Sigmoid colon (tissue), 7 donors: ENCODE results near the gene GPC3. TPM values are rescaled to one million over a fixed set of nuclear protein-coding genes. Genes with fewer than 3 reads are reported as not detected.

ENCODE experiments used
- DNase-seq: peaks from one replicate; pipeline ENCODE4 v3.0.0-alpha.2; 2019
- H3K27ac ChIP-seq, 4 donors: fragments of 200-600 bp; sonication (generic); one replicate each; pipeline ENCODE4 v1.5.1; 2016 to 2019; ENCODE audit warnings: mild to moderate bottlenecking in 1 of 4
- H3K27me3 ChIP-seq, 3 donors: fragments of 200-600 bp; sonication (generic); one replicate each; pipeline ENCODE4 v1.5.1; 2019; ENCODE audit warnings: mild to moderate bottlenecking in 1 of 3
- H3K36me3 ChIP-seq, 4 donors: fragments of 200-600 bp; sonication (generic); one replicate each; pipeline ENCODE4 v1.5.1; 2016 to 2019
- H3K4me1 ChIP-seq, 4 donors: fragments of 200-600 bp; sonication (generic); one replicate each; pipeline ENCODE4 v1.5.1; 2017 to 2019
- H3K4me3 ChIP-seq, 4 donors: fragments of 200-600 bp; sonication (generic); one replicate each; pipeline ENCODE4 v1.5.1; 2017 to 2019; ENCODE audit warnings: mild to moderate bottlenecking in 2 of 4, moderate library complexity in 1 of 4
- H3K9me3 ChIP-seq, 4 donors: fragments of 200-600 bp in 3 of 4; sonication (generic) in 3 of 4; one replicate each; pipeline versions ENCODE4 v1.5.1 to v1.6.1; 2013 to 2019
- CTCF ChIP-seq, 4 experiments: fragments of 450-650 bp in 3 of 4; fragments of 200-600 bp in 1 of 4; IDR thresholded peaks; one replicate each; pipeline ENCODE4 v1.5.1; 2016 to 2019; ENCODE audit warnings: antibody characterized with exemption in 4 of 4, mild to moderate bottlenecking in 3 of 4, moderate library complexity in 2 of 4
- EP300 ChIP-seq, 4 donors: sonication (generic); formaldehyde crosslinking; IDR thresholded peaks; one replicate each; pipeline ENCODE4 v1.6.1; 2017; ENCODE audit warnings: antibody characterized with exemption in 4 of 4
- POLR2A ChIP-seq, 2 donors: fragments of 450-650 bp; IDR thresholded peaks; one replicate each; pipeline ENCODE4 v1.6.1; 2016; ENCODE audit warnings: antibody characterized with exemption in 2 of 2, mild to moderate bottlenecking in 2 of 2, moderate library complexity in 2 of 2
- POLR2AphosphoS5 ChIP-seq, 4 donors: sonication (generic); formaldehyde crosslinking; IDR thresholded peaks; one replicate each; pipeline ENCODE4 v1.6.1; 2017; ENCODE audit warnings: antibody characterized with exemption in 4 of 4
- WGBS, 2 donors: extraction: QIAGEN DNeasy Blood & Tissue Kit; methylation state at CpG; one replicate each; pipeline ENCODE4 v1.1.7; 2013; 5-methylcytosine and 5-hydroxymethylcytosine counted together
- intact Hi-C: fragments of 100-400 bp; cut with DNase I; formaldehyde crosslinking; loops from one replicate; pipeline ENCODE4 v1.15.1; 2023
- polyA plus RNA-seq, 3 donors: library from polyadenylated mRNA; stranded (reverse); fragments of 200-250 nt; gene quantifications; one replicate each; pipeline ENCODE4 v1.2.3, GENCODE V29; 2013
- total RNA-seq, 4 donors: library from RNA; depleted of rRNA; stranded (reverse); fragments of >200 nt; gene quantifications; one replicate each; pipeline ENCODE4 v1.1.0, GENCODE V29; 2016
- donor health status: healthy with polysubstance abuse.
- donor health status: Bipolar disorder and iron deficiency.
- donor health status: healthy.

Gene GPC3
- total and polyA plus RNA-seq, 7 donors: 0.46 to 31.4 (median 2.7) TPM

- no peaks in the 10 kb centered on the region for H3K9me3 ChIP-seq
- no peak for DNase-seq
- no peak for TF ChIP-seq POLR2AphosphoS5 (IDR thresholded peaks at IDR 0.05)
- no peak for TF ChIP-seq CTCF (IDR thresholded peaks at IDR 0.05)
- TF ChIP-seq POLR2A (IDR thresholded peaks at IDR 0.05): no peak
- no peak for TF ChIP-seq EP300 (IDR thresholded peaks at IDR 0.05)
- no peak overlapping the region for H3K4me3 ChIP-seq
- WGBS, 2 donors: 55 to 80% methylated on average over 4 of the region's 4 CpGs
- intact Hi-C loops: no loop called here
- H3K4me1 ChIP-seq: no peaks in the 10 kb centered on the region
- H3K27ac ChIP-seq: no peak overlapping the region
- no peaks in the 10 kb centered on the region for H3K27me3 ChIP-seq
- H3K36me3 ChIP-seq: no peaks in the 10 kb centered on the region
These were observed 236.0 kb downstream of the GPC3 start for GRCh38 chrX:133749370-133749769.

- intact Hi-C loops: no loop called here
- DNase-seq: no peak
- H3K36me3 ChIP-seq: no peaks in the 10 kb centered on the region
- no peaks in the 10 kb centered on the region for H3K4me1 ChIP-seq
- H3K4me3 ChIP-seq: no peak overlapping the region
- WGBS, 2 donors: 83 to 92% methylated on average over 2 of the region's 2 CpGs
- no peak overlapping the region for H3K27ac ChIP-seq
- no peak for TF ChIP-seq POLR2A (IDR thresholded peaks at IDR 0.05)
- TF ChIP-seq CTCF (IDR thresholded peaks at IDR 0.05): no peak
- TF ChIP-seq EP300 (IDR thresholded peaks at IDR 0.05): no peak
- no peak for TF ChIP-seq POLR2AphosphoS5 (IDR thresholded peaks at IDR 0.05)
- H3K27me3 ChIP-seq: no peaks in the 10 kb centered on the region
- H3K9me3 ChIP-seq: no peaks in the 10 kb centered on the region
These were observed 238.2 kb downstream of the GPC3 start for GRCh38 chrX:133747196-133747595.

GRCh38 chrX:133746593-133746992 lies 238.8 kb downstream of the GPC3 start:
- no peak overlapping the region for H3K27ac ChIP-seq
- TF ChIP-seq CTCF (IDR thresholded peaks at IDR 0.05) (no peak), POLR2A (IDR thresholded peaks at IDR 0.05) (no peak), POLR2AphosphoS5 (IDR thresholded peaks at IDR 0.05) (no peak), EP300 (IDR thresholded peaks at IDR 0.05) (no peak)
- 40 to 52% methylated on average over 1 of the region's 1 CpG for WGBS, 2 donors
- no peaks in the 10 kb centered on the region for H3K9me3 ChIP-seq
- DNase-seq: no peak
- no peaks in the 10 kb centered on the region for H3K36me3 ChIP-seq
- H3K27me3 ChIP-seq: no peaks in the 10 kb centered on the region
- no peak overlapping the region for H3K4me3 ChIP-seq
- intact Hi-C loops: no loop called here
- H3K4me1 ChIP-seq: no peaks in the 10 kb centered on the region

GRCh38 chrX:133745349-133745748 lies 240.0 kb downstream of the GPC3 start:
- H3K27ac ChIP-seq: no peak overlapping the region
- TF ChIP-seq EP300 (IDR thresholded peaks at IDR 0.05) (no peak), POLR2A (IDR thresholded peaks at IDR 0.05) (no peak), POLR2AphosphoS5 (IDR thresholded peaks at IDR 0.05) (no peak), CTCF (IDR thresholded peaks at IDR 0.05) (no peak)
- no peaks in the 10 kb centered on the region for H3K9me3 ChIP-seq
- H3K4me1 ChIP-seq: no peaks in the 10 kb centered on the region
- H3K27me3 ChIP-seq: no peaks in the 10 kb centered on the region
- no peak overlapping the region for H3K4me3 ChIP-seq
- intact Hi-C loops: no loop called here
- no peak for DNase-seq
- H3K36me3 ChIP-seq: no peaks in the 10 kb centered on the region

- Histone ChIP-seq H3K9me3 (no peaks in the 10 kb centered on the region), H3K27ac (no peak overlapping the region), H3K4me1 (no peaks in the 10 kb centered on the region), H3K4me3 (no peak overlapping the region), H3K36me3 (no peaks in the 10 kb centered on the region), H3K27me3 (no peaks in the 10 kb centered on the region)
- 81 to 86% methylated on average over 3 of the region's 3 CpGs for WGBS, 2 donors
- intact Hi-C loops: no loop called here
- TF ChIP-seq EP300 (IDR thresholded peaks at IDR 0.05): no peak
- TF ChIP-seq POLR2A (IDR thresholded peaks at IDR 0.05): no peak
- TF ChIP-seq CTCF (IDR thresholded peaks at IDR 0.05): no peak
- TF ChIP-seq POLR2AphosphoS5 (IDR thresholded peaks at IDR 0.05): no peak
- no peak for DNase-seq
These were observed 242.6 kb downstream of the GPC3 start for GRCh38 chrX:133742602-133743305.
